BJ (cell line): ENCODE measurements around the gene AOAH. TPM values are rescaled to one million over a fixed set of nuclear protein-coding genes. Genes with fewer than 3 reads are reported as not detected.

ENCODE experiments used
- CTCF ChIA-PET: fragments of 350-600 bp; formaldehyde crosslinking; extraction: SDS; loops from one replicate; lab custom pipeline; 2021; ENCODE audit warnings: antibody characterized with exemption, inconsistent platforms; lab: Yijun Ruan, JAX
- POLR2A ChIA-PET: fragments of 300-600 bp; sonication (Branson Sonifier 250); formaldehyde crosslinking; extraction: SDS; loops from one replicate; lab custom pipeline; 2021; ENCODE audit warnings: antibody characterized with exemption; lab: Charles Lee
- DNase-seq: peaks from one replicate; pipeline ENCODE4 v3.0.0-alpha.2; 2011; ENCODE audit warnings: low read depth
- H3K27me3 ChIP-seq: 2 replicates; pipeline ENCODE4 v1.6.0; 2011; ENCODE audit warnings: low read length; ENCODE audit not compliant: control insufficient read depth, insufficient read depth
- H3K36me3 ChIP-seq: 2 replicates; pipeline ENCODE4 v1.5.1; 2011; ENCODE audit warnings: low read length; ENCODE audit not compliant: control insufficient read depth, insufficient read depth
- H3K4me3 ChIP-seq: 2 replicates; pipeline ENCODE4 v1.5.1; 2011; ENCODE audit warnings: low read depth, mild to moderate bottlenecking, control low read depth, low read length
- CTCF ChIP-seq: IDR thresholded peaks from 2 replicates; pipeline ENCODE4 v1.5.1; 2011; ENCODE audit warnings: low read depth, mild to moderate bottlenecking, control low read depth, inconsistent platforms, low read length, moderate library complexity; ENCODE audit not compliant: insufficient read depth
- polyA plus RNA-seq: library from polyadenylated mRNA; depleted of rRNA; stranded (reverse); fragments of >200 nt; gene quantifications from 2 replicates; pipeline ENCODE4 v1.2.3, GENCODE V29; 2011

AOAH gene
- polyA plus RNA-seq, 1 experiment = not detected

GRCh38 chr7:36605261-36606051, 118.8 kb downstream of the AOAH start:
- TF ChIP-seq CTCF = no peak
- peaks cover 2% of the 10 kb centered on the region for H3K27me3 ChIP-seq
- CTCF ChIA-PET = interaction anchor here (1.5 kb wide), 1 partner anchor 25 kb away, joined by 3 read pairs; no protein-coding TSS in a partner anchor
- DNase-seq = no peak
- H3K36me3 ChIP-seq = no peaks in the 10 kb centered on the region
- no peak overlapping the region for H3K4me3 ChIP-seq
- POLR2A ChIA-PET = no interaction called here

- H3K27me3 ChIP-seq = peaks cover 2% of the 10 kb centered on the region
- no peak for DNase-seq
- POLR2A ChIA-PET = no interaction called here
- H3K36me3 ChIP-seq = no peaks in the 10 kb centered on the region
- no peak for TF ChIP-seq CTCF
- CTCF ChIA-PET = interaction anchor here (1.5 kb wide), 1 partner anchor 24 kb away, joined by 3 read pairs; no protein-coding TSS in a partner anchor
- no peak overlapping the region for H3K4me3 ChIP-seq
Observed at GRCh38 chr7:36604806-36605205, 119.5 kb downstream of the AOAH start.

GRCh38 chr7:36602934-36603887, 121.1 kb downstream of the AOAH start:
- Histone ChIP-seq H3K27me3 (peaks cover 4% of the 10 kb centered on the region), H3K4me3 (no peak overlapping the region), H3K36me3 (no peaks in the 10 kb centered on the region)
- no peak for TF ChIP-seq CTCF
- POLR2A ChIA-PET = no interaction called here
- CTCF ChIA-PET = interaction anchor here (0.6 to 1.5 kb wide), 3 partner anchors 22 to 132 kb away, joined by 3 read pairs; no protein-coding TSS in a partner anchor
- no peak for DNase-seq

- H3K4me3 ChIP-seq = no peak overlapping the region
- CTCF ChIA-PET = interaction anchor here (0.6 to 0.9 kb wide), 2 partner anchors 67 to 132 kb away, joined by 3 read pairs; no protein-coding TSS in a partner anchor
- no peaks in the 10 kb centered on the region for H3K36me3 ChIP-seq
- TF ChIP-seq CTCF = no peak
- H3K27me3 ChIP-seq = peaks cover 4% of the 10 kb centered on the region
- POLR2A ChIA-PET = no interaction called here
- DNase-seq = no peak
Observed at GRCh38 chr7:36602511-36602910, 121.8 kb downstream of the AOAH start.

GRCh38 chr7:36601601-36602000, 122.7 kb downstream of the AOAH start:
- POLR2A ChIA-PET = no interaction called here
- H3K4me3 ChIP-seq = no peak overlapping the region
- peaks cover 2% of the 10 kb centered on the region; the same call in 1 of the 2 replicates for H3K27me3 ChIP-seq
- CTCF ChIA-PET = no interaction called here
- TF ChIP-seq CTCF = no peak
- no peak for DNase-seq
- H3K36me3 ChIP-seq = no peaks in the 10 kb centered on the region
